HG02678 (cell line): ENCODE data around the gene SHC3.

Experiments
- ATAC-seq: cut with Tn5 transposase; IDR thresholded peaks from one replicate; pipeline ENCODE4 v1.9.1; 2021; ENCODE audit warnings: mild to moderate bottlenecking, moderate library complexity; ENCODE audit not compliant: unreplicated experiment

SHC3 gene

DNA sequence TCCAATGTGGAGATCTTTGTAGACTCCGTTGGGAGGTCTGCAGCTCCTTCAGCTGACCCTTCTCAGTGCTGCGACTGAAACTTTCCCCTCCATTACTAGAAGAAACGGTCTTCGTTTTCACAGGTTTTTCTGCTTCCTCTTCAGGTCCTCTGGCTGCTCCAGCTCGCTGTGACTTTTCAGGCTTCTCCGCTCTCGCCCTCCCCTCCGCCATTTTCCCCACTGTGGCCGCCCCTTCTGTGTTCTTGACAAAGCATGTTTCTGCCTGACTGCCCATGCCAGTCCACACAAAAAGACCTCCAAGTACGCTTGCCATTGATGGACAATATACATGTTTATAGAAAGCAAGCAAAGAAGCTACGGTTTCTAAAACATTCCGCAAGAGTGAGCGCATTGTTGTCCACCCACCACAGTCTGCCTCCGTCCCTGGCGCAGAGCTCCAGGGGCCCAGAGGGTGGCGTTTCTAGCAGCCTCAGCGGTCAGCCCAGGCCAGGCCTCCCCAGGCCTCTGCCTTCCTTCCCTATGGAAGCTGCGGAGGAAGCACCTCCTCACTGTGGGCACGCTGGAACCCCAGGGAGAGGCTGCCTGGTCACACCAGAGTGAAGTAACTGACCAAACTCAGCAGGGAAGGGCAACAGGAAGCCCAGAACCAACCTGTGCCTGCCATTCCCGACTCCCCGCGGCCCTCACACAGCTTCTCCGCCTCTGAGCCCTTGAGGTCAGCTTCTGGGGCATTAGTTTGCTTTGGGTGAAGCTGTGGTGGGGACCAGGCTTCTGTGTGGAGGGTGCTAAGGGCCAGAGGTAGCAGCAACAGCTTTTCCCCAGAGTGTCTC, 207.3 kb downstream of the SHC3 start:
- no peak for ATAC-seq

DNA sequence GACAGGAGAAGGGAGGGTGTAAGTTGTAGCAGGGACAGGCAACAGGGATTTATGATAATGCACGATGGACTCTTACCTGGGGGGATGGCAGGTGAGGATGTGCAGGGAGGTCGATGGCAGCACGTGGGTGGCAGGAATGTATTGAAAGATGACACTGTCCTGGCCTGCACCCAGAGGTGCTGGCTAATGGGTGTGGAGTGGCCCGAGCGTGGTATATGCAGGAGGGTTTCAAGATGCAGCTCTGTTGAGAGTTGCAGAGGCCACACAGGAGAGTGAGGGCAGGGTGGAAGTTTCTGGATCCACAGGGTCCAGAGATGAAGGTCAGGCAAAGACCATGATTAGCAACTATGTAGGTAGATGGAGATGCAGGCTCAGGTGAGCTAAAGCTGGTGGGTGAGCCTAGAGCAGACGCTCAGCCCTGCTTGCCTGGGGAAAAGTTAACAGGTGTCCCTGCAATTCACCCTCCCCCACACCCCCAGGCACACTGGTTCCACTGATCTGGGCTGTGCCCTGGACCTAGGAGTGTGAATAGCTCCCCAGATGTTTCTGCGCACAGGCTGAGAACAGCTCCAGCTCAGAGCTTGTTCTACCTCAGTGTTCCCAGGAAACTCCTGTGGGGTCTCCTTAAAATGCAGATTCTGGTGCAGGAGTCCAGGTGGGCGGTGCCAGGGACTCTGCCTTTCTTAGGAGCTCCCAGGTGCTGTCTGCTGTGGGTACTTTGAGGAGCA, 208.8 kb downstream of the SHC3 start:
- no peak for ATAC-seq

DNA sequence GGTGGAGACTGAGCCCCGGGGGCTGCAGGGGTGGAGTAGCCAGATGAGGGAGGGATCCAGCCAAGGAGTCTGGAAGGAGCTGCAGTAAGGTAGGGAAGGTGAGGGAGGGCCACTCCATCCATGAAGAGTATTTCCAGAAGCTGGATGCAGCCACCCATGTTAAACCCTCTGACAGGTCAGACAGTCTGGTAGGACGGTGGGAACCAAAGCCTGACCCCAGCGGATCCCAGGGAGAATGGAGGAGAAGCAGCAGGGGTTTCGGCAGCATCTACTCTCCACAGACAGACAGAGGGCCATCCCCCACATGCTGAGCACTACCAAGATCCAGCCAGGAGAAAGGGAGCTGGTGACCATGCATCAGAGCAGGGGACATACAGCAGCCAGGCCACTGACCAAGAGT, 209.8 kb downstream of the SHC3 start:
- no peak for ATAC-seq

DNA sequence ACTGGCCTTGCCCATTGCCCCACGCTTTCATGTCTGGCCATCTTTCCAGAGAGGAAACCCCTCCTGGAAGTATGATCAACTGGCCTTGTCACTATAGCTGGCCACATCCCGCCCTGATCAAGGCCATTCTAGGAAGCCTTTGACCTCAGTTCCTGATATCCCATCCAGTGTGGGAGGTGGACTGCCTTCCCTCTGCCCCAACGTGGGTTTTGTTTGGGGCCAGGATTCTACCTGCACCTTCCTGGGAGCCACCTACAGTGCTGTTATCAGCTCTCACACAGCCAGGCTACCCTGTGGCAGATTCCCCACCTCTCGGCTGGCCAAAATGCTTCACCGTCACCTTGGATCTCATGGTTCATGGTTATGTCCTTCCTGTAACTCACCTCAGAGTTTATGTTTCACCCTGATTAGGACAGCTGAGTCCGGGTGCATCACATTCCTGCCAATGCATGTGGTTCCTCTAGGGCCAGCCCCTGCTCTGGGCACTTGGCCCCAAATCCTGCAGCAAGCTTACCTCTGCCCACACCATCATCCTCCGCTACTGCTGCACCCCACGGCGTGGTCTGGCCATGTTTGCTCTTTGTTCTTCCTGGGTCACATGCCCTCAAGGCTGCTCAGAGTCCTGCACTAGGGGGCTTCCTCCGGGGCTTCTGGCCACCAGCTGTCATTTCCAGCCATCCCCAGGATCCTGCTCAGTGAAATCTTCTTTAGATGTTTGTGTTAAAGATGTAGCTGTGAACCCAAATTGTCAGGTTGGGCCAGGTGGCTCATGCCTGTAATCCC, 211.5 kb downstream of the SHC3 start:
- no peak for ATAC-seq

DNA sequence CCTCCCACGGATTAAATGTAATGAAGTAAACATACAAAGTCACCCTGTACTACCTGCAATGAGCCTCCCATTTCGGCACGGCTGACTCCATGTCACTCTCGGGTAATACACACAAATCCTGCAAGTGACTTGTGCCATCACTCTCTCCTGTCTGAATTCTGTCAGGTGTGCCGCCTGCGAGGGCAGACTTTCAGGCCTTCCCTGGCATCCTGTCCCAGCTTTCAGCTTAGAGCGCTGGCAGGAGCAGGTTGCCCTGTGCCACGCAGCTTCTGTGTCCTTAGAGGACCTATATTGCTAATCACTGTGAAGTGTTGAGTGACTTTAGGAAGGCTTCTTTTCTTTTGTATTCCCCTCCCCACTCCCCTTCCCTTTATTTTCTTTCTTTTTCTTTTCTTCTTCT, 213.1 kb downstream of the SHC3 start:
- no peak for ATAC-seq

DNA sequence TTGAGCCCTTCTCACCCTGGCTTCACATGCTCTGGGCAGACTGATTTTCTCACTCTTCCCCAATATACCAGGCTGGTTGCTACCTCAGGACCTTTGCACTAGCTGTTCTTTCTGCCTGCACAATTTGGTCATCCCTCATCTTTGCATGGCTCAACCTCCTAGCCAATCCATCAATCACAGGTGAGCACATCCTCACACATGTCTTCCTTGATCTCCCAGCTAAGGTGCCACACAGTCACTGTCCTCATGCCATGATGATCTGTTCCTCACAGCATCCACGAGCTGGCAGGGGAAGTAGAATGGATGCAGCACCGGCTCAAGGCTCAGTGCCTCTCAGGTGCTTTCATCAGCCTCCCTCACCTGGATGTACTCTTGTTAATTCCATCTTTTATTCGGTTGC, 218.0 kb downstream of the SHC3 start:
- no peak for ATAC-seq

DNA sequence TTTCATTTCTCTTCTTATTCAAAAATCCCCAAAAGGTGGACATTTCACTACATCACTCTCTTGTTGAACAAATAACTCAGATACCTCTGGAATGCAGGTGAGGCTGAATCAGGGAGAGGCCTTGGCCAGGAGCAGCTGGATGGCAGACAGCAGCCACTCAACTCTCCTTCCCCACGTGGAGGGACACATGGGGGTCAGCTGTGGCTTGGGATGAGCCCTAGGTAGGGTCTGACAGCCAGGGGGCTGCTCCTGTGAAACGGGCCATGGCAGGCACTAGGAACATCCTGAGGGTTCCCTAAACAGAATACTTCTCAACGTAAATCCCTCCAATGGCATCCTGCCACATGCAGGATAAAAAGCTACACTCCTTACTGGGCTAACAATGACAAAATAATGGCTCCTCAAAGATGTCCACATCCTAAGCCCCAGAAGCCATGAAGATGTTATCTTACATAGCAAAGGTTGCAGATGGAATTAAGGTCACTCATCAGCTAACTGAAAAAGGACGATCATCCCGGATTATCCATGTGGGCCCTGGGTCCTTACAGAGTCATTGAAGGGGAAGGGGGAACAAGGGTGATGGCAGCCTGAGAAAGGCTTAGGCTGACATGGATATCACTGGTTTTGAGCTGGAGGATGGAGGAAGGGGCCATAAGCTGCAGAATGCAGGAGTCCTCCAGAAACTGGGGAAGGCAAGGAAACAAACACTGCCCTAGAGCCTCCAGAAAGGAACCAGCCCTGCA, 218.7 kb downstream of the SHC3 start:
- ATAC-seq = no peak

DNA sequence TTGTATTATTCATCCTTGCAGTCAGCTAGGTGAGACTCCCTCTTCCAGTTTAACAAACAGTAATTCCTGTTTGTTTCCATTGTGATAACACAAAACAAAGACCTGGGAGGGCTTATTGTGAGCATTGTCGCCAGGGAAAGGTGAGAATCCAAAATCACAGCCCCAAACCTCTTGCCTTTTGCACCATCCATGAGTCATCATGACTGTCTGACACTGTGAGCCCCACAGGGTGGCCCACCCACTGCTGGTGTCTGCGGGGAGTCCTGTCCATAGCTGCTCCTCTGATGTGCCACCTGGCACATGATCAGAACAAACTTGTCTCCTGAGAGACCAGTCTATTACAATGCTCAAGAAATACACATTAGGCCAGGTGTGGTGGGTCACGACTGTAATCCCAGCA, 221.1 kb downstream of the SHC3 start:
- ATAC-seq = no peak
